ENCODE measurements around the gene USP49. TPM values are rescaled to one million over a fixed set of nuclear protein-coding genes. Genes with fewer than 3 reads are reported as not detected.

Gene USP49
- total RNA-seq, 1 experiment from 2014 or later, result 10.7 TPM

DNA sequence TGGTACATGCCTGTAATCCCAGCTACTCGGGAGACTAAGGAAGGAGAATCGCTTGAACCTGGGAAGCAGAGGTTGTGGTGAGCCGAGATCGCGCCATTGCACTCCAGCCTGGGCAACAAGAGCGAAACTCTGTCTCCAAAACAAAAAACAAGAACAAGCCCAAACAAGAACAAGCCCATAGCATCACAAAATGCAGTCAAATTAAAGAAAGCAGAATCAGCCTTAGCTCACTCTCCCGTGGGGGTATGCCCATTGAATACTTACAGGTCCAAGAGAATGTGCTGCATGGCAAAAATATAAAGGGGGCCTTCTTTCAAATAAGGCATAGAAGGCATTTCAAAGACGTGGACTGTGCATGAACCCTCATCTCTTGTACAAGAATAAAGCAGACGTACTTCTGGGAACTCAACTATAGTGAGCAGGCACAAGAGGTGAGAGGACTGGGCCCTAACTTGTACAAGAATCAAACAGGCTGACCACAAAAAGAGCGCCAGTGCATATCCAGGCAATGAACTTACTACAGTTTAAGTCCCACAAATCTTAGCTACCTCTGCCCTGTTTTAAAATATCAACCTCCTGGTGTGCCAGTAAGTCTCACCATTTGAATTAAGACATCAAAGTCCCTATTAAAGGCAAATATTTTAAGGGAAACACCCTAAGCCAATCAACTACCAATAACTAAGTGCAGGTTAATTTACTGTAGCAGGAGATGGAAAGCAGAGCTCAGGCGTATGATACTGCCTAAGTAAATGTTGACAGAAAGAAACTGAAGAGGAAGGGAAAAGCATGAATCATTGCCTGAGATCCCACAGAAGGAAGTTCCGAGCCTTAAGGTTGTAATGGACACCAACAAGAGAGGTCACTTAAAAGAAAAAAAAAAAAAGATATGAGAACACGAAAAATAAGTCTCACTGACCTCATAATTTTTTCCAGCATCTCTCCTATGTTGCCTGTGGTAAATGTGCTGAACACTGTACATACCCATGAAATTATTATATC, 70.3 kb downstream of the USP49 start:
- no peak overlapping the region for H3K9ac ChIP-seq (ENCODE audit: low read length)
- H3K27me3 ChIP-seq (ENCODE audit: low read length), result no peaks in the 10 kb centered on the region
- peaks cover 4% of the 10 kb centered on the region; the same call in 1 of the 2 replicates for H3K79me2 ChIP-seq (ENCODE audit: low read length)
- no peak for DNase-seq
- H4K20me1 ChIP-seq (ENCODE audit: insufficient read depth, low read depth, low read length), result no peaks in the 10 kb centered on the region
- no peaks in the 10 kb centered on the region for H3K4me1 ChIP-seq (ENCODE audit: low read length)
- no peak overlapping the region for H2AFZ ChIP-seq (ENCODE audit: low read length)
- no peaks in the 10 kb centered on the region for H3K9me3 ChIP-seq (ENCODE audit: low read length)
- no peak overlapping the region for H3K4me3 ChIP-seq (ENCODE audit: low read length)
- H3K4me2 ChIP-seq (ENCODE audit: low read depth, low read length, poor library complexity, severe bottlenecking), result no peak overlapping the region
- no peak overlapping the region for H3K27ac ChIP-seq (ENCODE audit: low read length)
- no peaks in the 10 kb centered on the region for H3K9me2 ChIP-seq (replicated peaks; ENCODE audit: insufficient read depth, low read length)
- no peaks in the 10 kb centered on the region for H3K36me3 ChIP-seq (ENCODE audit: insufficient read depth, low read length)

DNA sequence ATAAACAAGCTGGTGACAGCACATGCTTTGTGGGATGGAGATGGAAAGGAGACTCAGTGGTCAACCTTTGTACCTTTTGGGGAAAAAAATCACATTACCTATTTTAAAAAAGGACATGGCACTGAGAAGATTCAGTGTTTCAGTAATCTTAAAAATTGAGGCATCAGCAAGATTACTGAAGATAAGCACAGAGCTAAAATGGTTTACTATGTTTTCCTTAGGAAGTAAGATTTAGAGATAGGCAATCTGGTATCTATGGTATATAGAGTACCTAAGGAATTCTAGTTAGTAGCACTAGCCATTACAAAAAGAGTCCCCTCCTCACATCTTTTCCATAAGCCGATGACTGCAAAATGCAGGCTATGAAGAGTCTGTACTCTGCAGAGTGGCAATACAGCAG, 72.0 kb downstream of the USP49 start:
- H3K4me3 ChIP-seq (ENCODE audit: low read length), result no peak overlapping the region
- H3K4me2 ChIP-seq (ENCODE audit: low read depth, low read length, poor library complexity, severe bottlenecking), result no peak overlapping the region
- no peaks in the 10 kb centered on the region for H3K36me3 ChIP-seq (ENCODE audit: insufficient read depth, low read length)
- 0 out of 2 replicates have a peak, but pooled peaks cover 5% of the 10 kb centered on the region for H3K79me2 ChIP-seq (ENCODE audit: low read length)
- no peak overlapping the region for H3K27ac ChIP-seq (ENCODE audit: low read length)
- peaks cover 13% of the 10 kb centered on the region for H3K4me1 ChIP-seq (ENCODE audit: low read length)
- H3K9me3 ChIP-seq (ENCODE audit: low read length), result no peaks in the 10 kb centered on the region
- H4K20me1 ChIP-seq (ENCODE audit: insufficient read depth, low read depth, low read length), result no peaks in the 10 kb centered on the region
- H3K27me3 ChIP-seq (ENCODE audit: low read length), result no peaks in the 10 kb centered on the region
- no peak overlapping the region for H2AFZ ChIP-seq (ENCODE audit: low read length)
- H3K9me2 ChIP-seq (replicated peaks; ENCODE audit: insufficient read depth, low read length), result no peaks in the 10 kb centered on the region
- no peak for DNase-seq
- H3K9ac ChIP-seq (ENCODE audit: low read length), result no peak overlapping the region

DNA sequence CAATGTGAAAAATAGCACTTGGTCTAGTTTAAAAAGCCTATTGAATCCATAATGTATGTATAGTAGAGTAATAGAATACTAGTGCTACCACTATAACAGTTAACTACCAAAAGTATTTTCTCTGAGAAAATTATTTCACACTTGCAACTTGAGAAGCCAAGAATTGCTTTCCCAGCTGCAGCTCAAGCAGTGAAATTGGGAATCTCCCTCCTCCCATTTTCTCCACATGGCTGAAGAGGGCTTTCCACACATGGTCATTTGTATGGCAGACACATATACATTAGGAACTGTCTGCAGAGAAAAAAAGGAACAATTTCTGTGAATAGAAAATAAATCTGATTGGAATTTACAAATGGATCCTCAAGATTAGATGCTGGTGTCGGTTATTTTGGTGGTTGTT, 73.2 kb downstream of the USP49 start:
- Histone ChIP-seq H3K9me3 (ENCODE audit: low read length) (no peaks in the 10 kb centered on the region), H3K4me2 (ENCODE audit: low read depth, low read length, poor library complexity, severe bottlenecking) (no peak overlapping the region), H3K27me3 (ENCODE audit: low read length) (no peaks in the 10 kb centered on the region), H4K20me1 (ENCODE audit: insufficient read depth, low read depth, low read length) (no peaks in the 10 kb centered on the region), H3K79me2 (ENCODE audit: low read length) (0 out of 2 replicates have a peak, but pooled peaks cover 5% of the 10 kb centered on the region), H3K36me3 (ENCODE audit: insufficient read depth, low read length) (no peaks in the 10 kb centered on the region), H3K27ac (ENCODE audit: low read length) (no peak overlapping the region), H2AFZ (ENCODE audit: low read length) (no peak overlapping the region), H3K9ac (ENCODE audit: low read length) (no peak overlapping the region), H3K9me2 (replicated peaks; ENCODE audit: insufficient read depth, low read length) (no peaks in the 10 kb centered on the region), H3K4me1 (ENCODE audit: low read length) (peaks cover 13% of the 10 kb centered on the region), H3K4me3 (ENCODE audit: low read length) (no peak overlapping the region)
- no peak for DNase-seq

DNA sequence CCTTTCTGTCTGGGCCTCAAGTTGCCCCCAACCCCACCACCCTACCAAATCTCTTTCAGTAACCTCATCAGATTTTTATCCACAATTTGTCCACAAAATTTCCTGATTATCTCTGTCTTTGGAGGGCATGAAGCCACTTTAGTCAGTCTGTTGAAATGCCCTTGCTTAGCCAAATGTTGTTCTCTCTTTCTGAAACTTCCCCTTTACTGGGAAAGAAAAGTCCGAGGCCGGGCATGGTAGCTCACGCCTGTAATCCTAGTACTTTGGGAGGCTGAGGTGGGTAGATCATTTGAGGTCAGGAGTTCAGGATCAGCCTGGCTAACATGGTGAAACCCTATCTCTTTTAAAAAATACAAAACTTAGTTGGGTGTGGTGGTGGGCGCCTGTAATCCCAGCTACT, 73.9 kb downstream of the USP49 start:
- Histone ChIP-seq H3K4me2 (ENCODE audit: low read depth, low read length, poor library complexity, severe bottlenecking) (no peak overlapping the region), H2AFZ (ENCODE audit: low read length) (no peak overlapping the region), H3K27ac (ENCODE audit: low read length) (no peak overlapping the region), H3K27me3 (ENCODE audit: low read length) (no peaks in the 10 kb centered on the region), H3K4me1 (ENCODE audit: low read length) (peaks cover 13% of the 10 kb centered on the region), H3K9me2 (replicated peaks; ENCODE audit: insufficient read depth, low read length) (no peaks in the 10 kb centered on the region), H3K79me2 (ENCODE audit: low read length) (0 out of 2 replicates have a peak, but pooled peaks cover 5% of the 10 kb centered on the region), H3K36me3 (ENCODE audit: insufficient read depth, low read length) (no peaks in the 10 kb centered on the region), H3K9ac (ENCODE audit: low read length) (no peak overlapping the region), H3K9me3 (ENCODE audit: low read length) (no peaks in the 10 kb centered on the region), H4K20me1 (ENCODE audit: insufficient read depth, low read depth, low read length) (no peaks in the 10 kb centered on the region), H3K4me3 (ENCODE audit: low read length) (no peak overlapping the region)
- no peak for DNase-seq

DNA sequence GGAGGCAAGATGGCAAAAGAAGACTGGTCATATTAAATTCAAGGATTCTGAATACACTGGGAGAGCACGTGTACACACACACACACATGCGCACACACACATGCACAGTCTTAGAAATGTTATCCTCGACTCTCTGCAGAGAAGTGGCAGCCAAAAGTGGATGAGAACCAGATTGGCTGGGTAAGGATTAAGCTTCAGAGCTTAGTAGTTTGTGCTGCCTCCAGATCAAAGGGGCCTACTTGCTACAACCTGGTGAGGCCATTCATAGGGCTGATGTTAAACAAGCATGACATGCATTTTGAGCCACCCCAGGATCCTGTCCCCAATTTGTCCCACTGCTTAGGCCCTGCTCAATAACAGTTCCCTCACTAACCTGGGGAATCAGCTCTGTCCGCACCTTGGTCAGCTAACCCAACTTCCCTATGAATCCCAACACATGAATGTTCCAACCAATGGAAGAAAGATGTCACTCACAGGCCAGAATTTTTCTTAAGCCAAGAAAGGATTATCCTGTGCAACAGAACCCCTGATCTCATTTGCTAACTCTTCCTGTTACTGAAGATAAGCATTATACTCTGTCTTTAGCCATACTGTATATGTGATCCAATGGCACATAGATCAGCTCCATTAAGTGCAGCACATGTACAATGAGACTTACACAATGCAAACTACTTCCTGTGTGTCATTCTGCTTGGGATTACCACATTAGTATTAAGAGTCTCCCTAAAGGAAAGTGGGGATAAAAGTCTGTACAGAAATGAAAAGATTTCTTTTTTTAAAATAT, 76.7 kb downstream of the USP49 start:
- Histone ChIP-seq H4K20me1 (ENCODE audit: insufficient read depth, low read depth, low read length) (no peaks in the 10 kb centered on the region), H3K9me2 (replicated peaks; ENCODE audit: insufficient read depth, low read length) (no peaks in the 10 kb centered on the region), H3K36me3 (ENCODE audit: insufficient read depth, low read length) (no peaks in the 10 kb centered on the region), H3K4me1 (ENCODE audit: low read length) (peaks cover 29% of the 10 kb centered on the region), H3K79me2 (ENCODE audit: low read length) (0 out of 2 replicates have a peak, but pooled peaks cover 5% of the 10 kb centered on the region), H3K4me3 (ENCODE audit: low read length) (no peak overlapping the region), H3K9me3 (ENCODE audit: low read length) (no peaks in the 10 kb centered on the region), H3K9ac (ENCODE audit: low read length) (no peak overlapping the region), H3K27ac (ENCODE audit: low read length) (no peak overlapping the region), H2AFZ (ENCODE audit: low read length) (no peak overlapping the region), H3K4me2 (ENCODE audit: low read depth, low read length, poor library complexity, severe bottlenecking) (no peak overlapping the region), H3K27me3 (ENCODE audit: low read length) (no peaks in the 10 kb centered on the region)
- DNase-seq, result no peak

DNA sequence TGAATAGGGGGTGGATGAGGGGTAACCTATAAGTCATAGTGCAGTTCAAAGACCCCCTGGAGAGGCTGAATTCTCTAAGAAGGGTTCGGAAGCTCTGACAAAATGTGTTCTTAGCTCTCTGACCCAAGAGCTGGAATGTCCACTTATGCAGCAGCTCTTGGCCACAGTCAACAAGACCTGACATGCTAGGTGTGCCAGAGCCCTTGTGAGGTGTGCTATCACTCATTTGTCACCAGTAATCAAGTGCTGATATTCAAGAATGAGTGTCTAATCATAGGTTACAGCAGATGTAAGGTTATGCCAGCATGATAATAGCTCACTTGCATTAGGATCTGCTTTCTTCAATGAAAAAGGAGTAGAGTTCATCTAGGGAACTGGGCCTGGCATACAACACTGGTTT, 79.6 kb downstream of the USP49 start:
- no peaks in the 10 kb centered on the region for H3K9me2 ChIP-seq (replicated peaks; ENCODE audit: insufficient read depth, low read length)

DNA sequence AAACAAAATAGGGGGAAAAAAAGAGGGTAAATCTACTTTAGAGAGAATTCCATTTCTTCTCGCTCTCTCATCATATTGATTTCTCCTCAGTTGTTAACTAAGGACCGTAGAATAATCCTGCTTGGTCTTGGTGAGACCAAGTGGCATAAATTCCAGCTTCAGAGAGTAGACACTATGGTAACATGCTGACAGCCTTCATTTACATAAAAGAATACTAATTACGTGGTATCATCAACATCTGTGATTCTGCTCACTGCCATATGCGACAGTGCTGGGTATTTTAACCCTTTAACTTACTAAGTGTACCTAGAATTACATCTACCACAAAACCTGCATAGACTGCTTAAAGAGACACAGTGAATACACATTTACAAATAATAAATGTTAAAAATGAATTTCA, 80.5 kb downstream of the USP49 start:
- Histone ChIP-seq H2AFZ (ENCODE audit: low read length) (no peak overlapping the region), H3K4me1 (ENCODE audit: low read length) (peaks cover 34% of the 10 kb centered on the region)
- DNase-seq, result no peak

More for the DNA sequence above, 79.6 kb downstream of the USP49 start:
- Histone ChIP-seq H2AFZ (ENCODE audit: low read length) (no peak overlapping the region), H3K4me2 (ENCODE audit: low read depth, low read length, poor library complexity, severe bottlenecking) (no peak overlapping the region), H3K27me3 (ENCODE audit: low read length) (no peaks in the 10 kb centered on the region), H3K36me3 (ENCODE audit: insufficient read depth, low read length) (no peaks in the 10 kb centered on the region), H3K9me3 (ENCODE audit: low read length) (no peaks in the 10 kb centered on the region), H3K4me1 (ENCODE audit: low read length) (peaks cover 35% of the 10 kb centered on the region), H4K20me1 (ENCODE audit: insufficient read depth, low read depth, low read length) (no peaks in the 10 kb centered on the region), H3K27ac (ENCODE audit: low read length) (no peak overlapping the region), H3K9ac (ENCODE audit: low read length) (no peak overlapping the region), H3K4me3 (ENCODE audit: low read length) (no peak overlapping the region), H3K79me2 (ENCODE audit: low read length) (0 out of 2 replicates have a peak, but pooled peaks cover 5% of the 10 kb centered on the region)
- no peak for DNase-seq

DNA sequence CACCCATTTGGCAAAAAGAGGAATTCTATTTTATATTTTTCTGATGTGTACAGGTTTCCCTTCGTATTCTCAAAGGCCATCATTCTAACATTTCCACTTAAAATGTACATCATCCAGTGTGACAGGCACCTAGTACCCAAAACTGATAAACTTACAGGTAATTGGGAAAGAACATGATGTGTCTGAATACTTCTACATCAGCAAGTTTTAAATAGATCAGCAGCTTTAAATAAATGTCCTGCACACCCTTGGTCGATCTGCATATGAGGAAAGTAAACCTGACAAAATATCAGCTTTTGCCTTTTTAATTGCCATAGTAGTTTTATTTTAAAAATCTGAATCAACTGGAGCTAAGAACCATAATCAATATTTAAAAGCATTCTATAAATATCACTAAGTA, 81.2 kb downstream of the USP49 start:
- Histone ChIP-seq H3K27me3 (ENCODE audit: low read length) (no peaks in the 10 kb centered on the region), H4K20me1 (ENCODE audit: insufficient read depth, low read depth, low read length) (no peaks in the 10 kb centered on the region), H3K4me1 (ENCODE audit: low read length) (peaks cover 28% of the 10 kb centered on the region), H3K79me2 (ENCODE audit: low read length) (no peaks in the 10 kb centered on the region), H3K27ac (ENCODE audit: low read length) (peak overlapping the region; percentile 23; the same call in 1 of the 2 replicates), H3K9me2 (replicated peaks; ENCODE audit: insufficient read depth, low read length) (no peaks in the 10 kb centered on the region), H3K4me3 (ENCODE audit: low read length) (no peak overlapping the region), H3K36me3 (ENCODE audit: insufficient read depth, low read length) (no peaks in the 10 kb centered on the region), H3K4me2 (ENCODE audit: low read depth, low read length, poor library complexity, severe bottlenecking) (no peak overlapping the region), H2AFZ (ENCODE audit: low read length) (no peak overlapping the region), H3K9ac (ENCODE audit: low read length) (no peak overlapping the region), H3K9me3 (ENCODE audit: low read length) (no peaks in the 10 kb centered on the region)
- DNase-seq, result no peak

More for the DNA sequence above, 80.5 kb downstream of the USP49 start:
- Histone ChIP-seq H3K4me3 (ENCODE audit: low read length) (no peak overlapping the region), H3K4me2 (ENCODE audit: low read depth, low read length, poor library complexity, severe bottlenecking) (no peak overlapping the region), H3K27ac (ENCODE audit: low read length) (no peak overlapping the region), H3K9me2 (replicated peaks; ENCODE audit: insufficient read depth, low read length) (no peaks in the 10 kb centered on the region), H3K9ac (ENCODE audit: low read length) (no peak overlapping the region), H3K79me2 (ENCODE audit: low read length) (0 out of 2 replicates have a peak, but pooled peaks cover 5% of the 10 kb centered on the region), H4K20me1 (ENCODE audit: insufficient read depth, low read depth, low read length) (no peaks in the 10 kb centered on the region), H3K27me3 (ENCODE audit: low read length) (no peaks in the 10 kb centered on the region), H3K9me3 (ENCODE audit: low read length) (no peaks in the 10 kb centered on the region), H3K36me3 (ENCODE audit: insufficient read depth, low read length) (no peaks in the 10 kb centered on the region)

Measured in Karpas-422 (cell line).